ENCODE results near the gene THEMIS2.

DNA sequence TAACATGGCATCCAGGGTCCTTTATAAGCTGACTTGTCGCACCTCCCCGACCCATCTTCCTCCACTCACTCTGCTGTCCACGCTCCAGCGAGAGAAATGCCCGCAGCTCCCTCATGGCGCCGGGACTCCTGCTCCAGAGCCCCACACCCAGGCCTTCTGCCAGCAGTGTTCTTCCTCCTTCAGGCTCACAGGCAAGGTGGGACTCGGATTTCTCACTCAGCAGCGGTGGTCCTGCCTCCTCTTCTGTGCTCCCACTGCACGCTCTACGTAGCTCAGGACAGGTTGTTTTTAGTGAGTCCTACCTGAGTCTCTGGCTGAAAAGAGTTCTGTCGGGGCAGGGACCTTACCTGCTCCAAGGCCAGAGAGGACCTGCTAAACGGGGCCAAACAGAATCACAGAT is 11.2 kb downstream of the THEMIS2 start:
- TF ChIP-seq, protein P1, sequence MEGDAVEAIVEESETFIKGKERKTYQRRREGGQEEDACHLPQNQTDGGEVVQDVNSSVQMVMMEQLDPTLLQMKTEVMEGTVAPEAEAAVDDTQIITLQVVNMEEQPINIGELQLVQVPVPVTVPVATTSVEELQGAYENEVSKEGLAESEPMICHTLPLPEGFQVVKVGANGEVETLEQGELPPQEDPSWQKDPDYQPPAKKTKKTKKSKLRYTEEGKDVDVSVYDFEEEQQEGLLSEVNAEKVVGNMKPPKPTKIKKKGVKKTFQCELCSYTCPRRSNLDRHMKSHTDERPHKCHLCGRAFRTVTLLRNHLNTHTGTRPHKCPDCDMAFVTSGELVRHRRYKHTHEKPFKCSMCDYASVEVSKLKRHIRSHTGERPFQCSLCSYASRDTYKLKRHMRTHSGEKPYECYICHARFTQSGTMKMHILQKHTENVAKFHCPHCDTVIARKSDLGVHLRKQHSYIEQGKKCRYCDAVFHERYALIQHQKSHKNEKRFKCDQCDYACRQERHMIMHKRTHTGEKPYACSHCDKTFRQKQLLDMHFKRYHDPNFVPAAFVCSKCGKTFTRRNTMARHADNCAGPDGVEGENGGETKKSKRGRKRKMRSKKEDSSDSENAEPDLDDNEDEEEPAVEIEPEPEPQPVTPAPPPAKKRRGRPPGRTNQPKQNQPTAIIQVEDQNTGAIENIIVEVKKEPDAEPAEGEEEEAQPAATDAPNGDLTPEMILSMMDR (IDR thresholded peaks at IDR 0.05 in 2 of 3, conservative IDR thresholded peaks at IDR 0.05 in 1 of 3; ENCODE audit: insufficient read depth in 2 of 3, low read depth in 1 of 3, low read length in 3 of 3), result no peak
- TF ChIP-seq BRCA1 (IDR thresholded peaks at IDR 0.05) (no peak), BRCA1 (CRISPR knock-in tag; IDR thresholded peaks at IDR 0.05) (no peak), ZNF668 (CRISPR knock-in tag; IDR thresholded peaks at IDR 0.05) (no peak), ARNT (IDR thresholded peaks at IDR 0.05) (no peak), SMC3 (conservative IDR thresholded peaks at IDR 0.05; ENCODE audit: insufficient read depth, low read depth, low read length) (no peak), IFI16 (CRISPR knock-in tag; IDR thresholded peaks at IDR 0.05) (no peak), SRF (CRISPR knock-in tag; IDR thresholded peaks at IDR 0.05) (no peak), SMAD1 (IDR thresholded peaks at IDR 0.05; ENCODE audit: low read depth, low read length, partially characterized antibody) (no peak)
- TF ChIP-seq, protein P2, sequence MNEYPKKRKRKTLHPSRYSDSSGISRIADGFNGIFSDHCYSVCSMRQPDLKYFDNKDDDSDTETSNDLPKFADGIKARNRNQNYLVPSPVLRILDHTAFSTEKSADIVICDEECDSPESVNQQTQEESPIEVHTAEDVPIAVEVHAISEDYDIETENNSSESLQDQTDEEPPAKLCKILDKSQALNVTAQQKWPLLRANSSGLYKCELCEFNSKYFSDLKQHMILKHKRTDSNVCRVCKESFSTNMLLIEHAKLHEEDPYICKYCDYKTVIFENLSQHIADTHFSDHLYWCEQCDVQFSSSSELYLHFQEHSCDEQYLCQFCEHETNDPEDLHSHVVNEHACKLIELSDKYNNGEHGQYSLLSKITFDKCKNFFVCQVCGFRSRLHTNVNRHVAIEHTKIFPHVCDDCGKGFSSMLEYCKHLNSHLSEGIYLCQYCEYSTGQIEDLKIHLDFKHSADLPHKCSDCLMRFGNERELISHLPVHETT (CRISPR knock-in tag; conservative IDR thresholded peaks at IDR 0.05 in 1 of 2, IDR thresholded peaks at IDR 0.05 in 1 of 2), result no peak
- TF ChIP-seq, protein P3, sequence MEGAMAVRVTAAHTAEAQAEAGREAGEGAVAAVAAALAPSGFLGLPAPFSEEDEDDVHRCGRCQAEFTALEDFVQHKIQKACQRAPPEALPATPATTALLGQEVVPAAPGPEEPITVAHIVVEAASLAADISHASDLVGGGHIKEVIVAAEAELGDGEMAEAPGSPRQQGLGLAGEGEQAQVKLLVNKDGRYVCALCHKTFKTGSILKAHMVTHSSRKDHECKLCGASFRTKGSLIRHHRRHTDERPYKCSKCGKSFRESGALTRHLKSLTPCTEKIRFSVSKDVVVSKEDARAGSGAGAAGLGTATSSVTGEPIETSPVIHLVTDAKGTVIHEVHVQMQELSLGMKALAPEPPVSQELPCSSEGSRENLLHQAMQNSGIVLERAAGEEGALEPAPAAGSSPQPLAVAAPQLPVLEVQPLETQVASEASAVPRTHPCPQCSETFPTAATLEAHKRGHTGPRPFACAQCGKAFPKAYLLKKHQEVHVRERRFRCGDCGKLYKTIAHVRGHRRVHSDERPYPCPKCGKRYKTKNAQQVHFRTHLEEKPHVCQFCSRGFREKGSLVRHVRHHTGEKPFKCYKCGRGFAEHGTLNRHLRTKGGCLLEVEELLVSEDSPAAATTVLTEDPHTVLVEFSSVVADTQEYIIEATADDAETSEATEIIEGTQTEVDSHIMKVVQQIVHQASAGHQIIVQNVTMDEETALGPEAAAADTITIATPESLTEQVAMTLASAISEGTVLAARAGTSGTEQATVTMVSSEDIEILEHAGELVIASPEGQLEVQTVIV (CRISPR knock-in tag; IDR thresholded peaks at IDR 0.05; ENCODE audit: borderline replicate concordance), result no peak
